ENCODE measurements around the gene RASSF8.

GRCh38 chr12:26108915-26109314 lies 150.4 kb downstream of the RASSF8 start:
- TF ChIP-seq CTCF (IDR thresholded peaks at IDR 0.05), result no peak
- TF ChIP-seq POLR2A (IDR thresholded peaks at IDR 0.05), result no peak
- TF ChIP-seq POLR2AphosphoS5 (IDR thresholded peaks at IDR 0.05), result no peak
